H1 (cell line): ENCODE results near the gene SGCD. TPM values are rescaled to one million over a fixed set of nuclear protein-coding genes. Genes with fewer than 3 reads are reported as not detected.

Source experiments
- CTCF ChIA-PET: fragments of 300-600 bp; sonication (Branson Sonifier 250); formaldehyde crosslinking; loops from one replicate; lab custom pipeline; 2021; ENCODE audit not compliant: partially characterized antibody; lab: Charles Lee
- POLR2A ChIA-PET: fragments of 300-600 bp; sonication (Branson Sonifier 250); formaldehyde crosslinking; loops from one replicate; lab custom pipeline; 2021; ENCODE audit warnings: inconsistent platforms; ENCODE audit not compliant: partially characterized antibody; lab: Charles Lee
- DNase-seq, 2 experiments: peaks; one replicate each; pipeline versions ENCODE4 v3.0.0 to v3.0.0-alpha.2; 2010 to 2022; ENCODE audit warnings: low spot score in 2 of 2, low read depth in 1 of 2, mixed read lengths in 1 of 2
- FAIRE-seq: peaks from 2 replicates; lab custom pipeline; 2011; peaks lifted over from hg19 to GRCh38; lab: Jason Lieb, UNC
- H2AFZ ChIP-seq: 2 replicates; pipeline ENCODE4 v1.8.1; 2012; ENCODE audit warnings: low read length, inconsistent platforms
- H2AK5ac ChIP-seq: 2 replicates; pipeline ENCODE4 v1.6.1; 2013; ENCODE audit warnings: low read depth, low read length
- H2BK120ac ChIP-seq: replicated peaks from 2 replicates; pipeline ENCODE3; 2013; ENCODE audit warnings: low read depth, low read length, inconsistent platforms
- H2BK12ac ChIP-seq: 2 replicates; pipeline ENCODE4 v1.6.1; 2013; ENCODE audit warnings: low read depth, low read length
- H2BK15ac ChIP-seq: 2 replicates; pipeline ENCODE4 v1.6.1; 2013; ENCODE audit warnings: low read length
- H2BK20ac ChIP-seq: 2 replicates; pipeline ENCODE4 v1.6.1; 2013; ENCODE audit warnings: low read length
- H2BK5ac ChIP-seq: 2 replicates; pipeline ENCODE4 v1.6.1; 2013; ENCODE audit warnings: low read depth, low read length
- H3K14ac ChIP-seq: 2 replicates; pipeline ENCODE4 v1.6.1; 2013; ENCODE audit warnings: inconsistent platforms; ENCODE audit not compliant: insufficient read length
- H3K18ac ChIP-seq: 2 replicates; pipeline ENCODE4 v1.6.1; 2013; ENCODE audit warnings: low read length; ENCODE audit errors: extremely low read depth
- H3K23ac ChIP-seq: 2 replicates; pipeline ENCODE4 v1.6.1; 2013; ENCODE audit warnings: inconsistent platforms; ENCODE audit not compliant: insufficient read length
- H3K23me2 ChIP-seq: 2 replicates; pipeline ENCODE4 v1.6.1; 2013; ENCODE audit warnings: low read depth, low read length
- H3K27ac ChIP-seq: 2 replicates; pipeline ENCODE4 v1.6.1; 2011; ENCODE audit warnings: low read depth, low read length, inconsistent platforms
- H3K27me3 ChIP-seq, 4 experiments: replicated peaks in 1 of 4; 1 replicate in 1 of 4; 2 replicates in 3 of 4; pipeline versions ENCODE4 v1.6.1 to v1.8.1; 2011 to 2013; ENCODE audit warnings: low read length in 3 of 4, mild to moderate bottlenecking in 3 of 4, inconsistent platforms in 2 of 4, mixed read lengths in 2 of 4, moderate library complexity in 1 of 4; ENCODE audit not compliant: control insufficient read depth in 3 of 4, insufficient read depth in 3 of 4; ENCODE audit errors: extremely low read depth in 1 of 4
- H3K36me3 ChIP-seq, 4 experiments: 2 replicates each; pipeline versions ENCODE4 v1.6.1 to v1.8.1; 2011 to 2013; ENCODE audit warnings: mild to moderate bottlenecking in 4 of 4, low read length in 3 of 4, moderate library complexity in 2 of 4, control low read depth in 1 of 4, inconsistent platforms in 1 of 4; ENCODE audit not compliant: insufficient read depth in 4 of 4, control insufficient read depth in 2 of 4
- H3K4ac ChIP-seq: replicated peaks from 2 replicates; pipeline ENCODE3; 2013; ENCODE audit warnings: low read length, low read depth, mixed read lengths, inconsistent platforms; ENCODE audit not compliant: insufficient read length
- H3K4me1 ChIP-seq, 4 experiments: replicated peaks in 1 of 4; 1 replicate in 1 of 4; 2 replicates in 3 of 4; pipeline versions ENCODE4 v1.6.1 to v1.8.1; 2011 to 2013; ENCODE audit warnings: low read length in 3 of 4, inconsistent platforms in 2 of 4, mixed read lengths in 1 of 4; ENCODE audit not compliant: insufficient read depth in 4 of 4, control insufficient read depth in 3 of 4
- H3K4me2 ChIP-seq, 2 experiments: 2 replicates each; pipeline versions ENCODE4 v1.6.1 to v1.8.1; 2011 to 2013; ENCODE audit warnings: low read depth in 2 of 2, low read length in 2 of 2, control low read depth in 1 of 2, inconsistent platforms in 1 of 2, mild to moderate bottlenecking in 1 of 2; ENCODE audit not compliant: insufficient read depth in 1 of 2
- H3K4me3 ChIP-seq, 4 experiments: fragments of 200-600, 300-600 bp in 1 of 4; sonication (generic), shearing (Covaris generic), sonication (Bioruptor Twin) in 1 of 4; 2 replicates each; pipeline versions ENCODE4 v1.5.1 to v1.8.1; 2011 to 2016; ENCODE audit warnings: low read length in 4 of 4, low read depth in 3 of 4, control low read depth in 2 of 4, inconsistent platforms in 2 of 4, mild to moderate bottlenecking in 2 of 4, mixed read lengths in 1 of 4, moderate library complexity in 1 of 4; ENCODE audit not compliant: insufficient read depth in 2 of 4; ENCODE audit errors: extremely low read depth in 1 of 4
- H3K56ac ChIP-seq: replicated peaks from 2 replicates; pipeline ENCODE3; 2013; ENCODE audit warnings: low read depth, mild to moderate bottlenecking, mixed read lengths, low read length, inconsistent platforms; ENCODE audit not compliant: insufficient read length
- H3K79me1 ChIP-seq: 2 replicates; pipeline ENCODE4 v1.6.1; 2013; ENCODE audit warnings: low read depth, low read length, control low read depth
- H3K79me2 ChIP-seq, 2 experiments: 2 replicates each; pipeline versions ENCODE4 v1.6.1 to v1.8.1; 2012 to 2013; ENCODE audit warnings: low read length in 2 of 2, mild to moderate bottlenecking in 2 of 2, inconsistent platforms in 1 of 2; ENCODE audit not compliant: insufficient read depth in 2 of 2, control insufficient read depth in 1 of 2
- H3K9ac ChIP-seq, 4 experiments: replicated peaks in 1 of 4; 1 replicate in 1 of 4; 2 replicates in 3 of 4; pipeline versions ENCODE4 v1.6.1 to v1.8.1; 2011 to 2013; ENCODE audit warnings: low read depth in 3 of 4, low read length in 3 of 4, control low read depth in 2 of 4, mild to moderate bottlenecking in 2 of 4, moderate library complexity in 2 of 4, inconsistent platforms in 1 of 4; ENCODE audit errors: extremely low read depth in 1 of 4
- H3K9me3 ChIP-seq, 2 experiments: 2 replicates each; pipeline versions ENCODE4 v1.6.1 to v1.8.1; 2012 to 2013; ENCODE audit warnings: mild to moderate bottlenecking in 2 of 2, moderate library complexity in 2 of 2, control low read depth in 1 of 2, inconsistent platforms in 1 of 2, low read depth in 1 of 2, low read length in 1 of 2, mixed read lengths in 1 of 2; ENCODE audit not compliant: insufficient read depth in 2 of 2
- H4K20me1 ChIP-seq, 2 experiments: replicated peaks in 1 of 2; 2 replicates each; pipeline versions ENCODE3 to v1.8.1; 2011 to 2013; ENCODE audit warnings: inconsistent platforms in 2 of 2, low read length in 2 of 2, mild to moderate bottlenecking in 1 of 2; ENCODE audit not compliant: insufficient read depth in 2 of 2, control insufficient read depth in 1 of 2
- H4K5ac ChIP-seq: 2 replicates; pipeline ENCODE4 v1.6.1; 2013; ENCODE audit warnings: low read length, low read depth, mixed read lengths, inconsistent platforms; ENCODE audit not compliant: insufficient read length
- H4K8ac ChIP-seq: 2 replicates; pipeline ENCODE4 v1.8.0; 2013; ENCODE audit warnings: mild to moderate bottlenecking, moderate library complexity, low read length, inconsistent platforms; ENCODE audit not compliant: insufficient read depth; ENCODE audit errors: extremely low read depth
- H4K91ac ChIP-seq: replicated peaks from 2 replicates; pipeline ENCODE3; 2013; ENCODE audit warnings: low read length, mixed read lengths, inconsistent platforms; ENCODE audit not compliant: insufficient read length
- BCL11A ChIP-seq, 2 experiments: IDR thresholded peaks; one replicate each; pipeline ENCODE4 v1.6.1; 2011; ENCODE audit warnings: low read depth in 2 of 2, low read length in 2 of 2, mild to moderate bottlenecking in 2 of 2
- CBX8 ChIP-seq: fragments of 300-800, 300-1000 bp; sonication (generic); IDR thresholded peaks from 2 replicates; pipeline ENCODE4 v1.7.1; 2016; ENCODE audit warnings: low read depth, low read length, borderline replicate concordance
- CHD2 ChIP-seq: IDR thresholded peaks from 2 replicates; pipeline ENCODE4 v1.6.1; 2012; ENCODE audit warnings: low read length, improper control_type of control experiment
- CREB1 ChIP-seq: IDR thresholded peaks from 2 replicates; pipeline ENCODE4 v1.6.1; 2012; ENCODE audit warnings: inconsistent platforms
- CTBP2 ChIP-seq: IDR thresholded peaks from 2 replicates; pipeline ENCODE4 v1.7.0; 2011; ENCODE audit warnings: borderline replicate concordance, mild to moderate bottlenecking, moderate library complexity, mixed read lengths, low read length; ENCODE audit not compliant: insufficient read depth, insufficient read length
- KDM4A ChIP-seq: IDR thresholded peaks from one replicate; pipeline ENCODE4 v1.7.1; 2012; ENCODE audit warnings: low read depth, mild to moderate bottlenecking, moderate library complexity, low read length, inconsistent platforms; ENCODE audit not compliant: severe bottlenecking
- RFX5 ChIP-seq: IDR thresholded peaks from 2 replicates; pipeline ENCODE4 v1.6.1; 2011; ENCODE audit warnings: low read depth, low read length, improper control_type of control experiment, borderline replicate concordance
- SIX5 ChIP-seq: IDR thresholded peaks from 2 replicates; pipeline ENCODE4 v1.6.1; 2011; ENCODE audit warnings: mild to moderate bottlenecking, low read depth, low read length
- SUZ12 ChIP-seq: fragments of 200-600 bp; sonication (generic); IDR thresholded peaks from 2 replicates; pipeline ENCODE4 v1.6.1; 2012; ENCODE audit warnings: mild to moderate bottlenecking, inconsistent platforms, low read length, moderate library complexity, mixed read lengths
- TCF12 ChIP-seq: IDR thresholded peaks from 2 replicates; pipeline ENCODE4 v1.6.1; 2011; ENCODE audit warnings: low read depth, mild to moderate bottlenecking, low read length
- YY1 ChIP-seq: IDR thresholded peaks from 2 replicates; pipeline ENCODE4 v1.6.1; 2011; ENCODE audit warnings: low read depth, mild to moderate bottlenecking, low read length
- ZNF274 ChIP-seq: IDR thresholded peaks from 2 replicates; pipeline ENCODE4 v1.7.0; 2012; ENCODE audit warnings: low read length, borderline replicate concordance; ENCODE audit errors: extremely low read depth
- polyA plus RNA-seq, 7 experiments: library from polyadenylated mRNA; depleted of rRNA in 3 of 7; stranded (reverse) in 5 of 7; unstranded in 2 of 7; fragments of >200 nt in 5 of 7; fragments of 200-250 nt in 2 of 7; gene quantifications; 1 replicate in 5 of 7; 2 replicates in 1 of 7; 4 replicates in 1 of 7; pipeline versions ENCODE4 v1.2.1 to v1.2.3, GENCODE V29; 2011 to 2013; ENCODE audit warnings: missing spikeins in 2 of 7, mixed read lengths in 2 of 7
- total RNA-seq: library from RNA; stranded (reverse); fragmentation: NEBNext Ultra II Directional; extraction: Animal tissue kit (Norgen Biotek cat#: 25700); gene quantifications from 2 replicates; pipeline ENCODE4 v1.2.1, GENCODE V29; 2021
- TF ChIP-seq, protein P1 (sequence below): IDR thresholded peaks from 2 replicates; pipeline ENCODE4 v1.6.1; 2012; ENCODE audit warnings: low read length, inconsistent platforms

The SGCD gene
- total and polyA plus RNA-seq, 2 of the 8 experiments (the other 6 are each of a cell fraction or from before 2014, with no cell fraction given), result 0.04 to 0.08 TPM

DNA sequence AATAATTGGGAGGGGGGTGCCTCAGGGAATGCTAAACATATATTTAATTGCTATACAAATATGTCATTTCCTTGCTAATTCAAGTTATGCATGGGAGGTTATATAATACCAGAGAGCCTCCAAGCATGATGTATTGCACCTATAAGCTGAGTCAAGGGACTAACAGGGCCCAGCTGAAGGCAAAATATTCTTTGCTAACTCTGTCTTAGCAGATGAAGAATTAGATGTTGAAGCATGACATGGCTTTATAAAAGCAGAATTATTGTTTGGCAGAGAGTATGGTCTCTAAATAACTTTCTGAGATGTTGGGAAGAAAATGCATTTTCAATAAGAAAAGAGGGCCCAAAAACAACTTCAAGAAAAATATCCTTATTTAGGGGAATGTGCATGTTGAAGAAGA lies 60.4 kb downstream of the SGCD start:
- Histone ChIP-seq H3K4ac (no peak overlapping the region), H3K23me2 (no peaks in the 10 kb centered on the region), H3K79me2 (no peaks in the 10 kb centered on the region), H3K4me2 (no peak overlapping the region), H2BK15ac (no peak overlapping the region), H3K4me3 (no peak overlapping the region), H2BK120ac (no peak overlapping the region), H4K5ac (no peak overlapping the region), H3K23ac (no peak overlapping the region), H3K9me3 (no peaks in the 10 kb centered on the region), H2BK20ac (no peak overlapping the region), H3K56ac (no peak overlapping the region), H3K18ac (no peak overlapping the region), H4K8ac (no peak overlapping the region), H3K27me3 (no peaks in the 10 kb centered on the region), H4K91ac (no peak overlapping the region), H2BK5ac (no peak overlapping the region), H3K14ac (no peak overlapping the region), H2AK5ac (no peak overlapping the region), H2BK12ac (no peak overlapping the region), H3K79me1 (no peaks in the 10 kb centered on the region), H4K20me1 (no peaks in the 10 kb centered on the region), H3K9ac (no peak overlapping the region), H3K36me3 (no peaks in the 10 kb centered on the region), H2AFZ (no peak overlapping the region), H3K4me1 (no peaks in the 10 kb centered on the region), H3K27ac (no peak overlapping the region)
- ChIA-PET POLR2A (no interaction called here), CTCF (no interaction called here)
- FAIRE-seq (no peak), DNase-seq (no peak)
- TF ChIP-seq CREB1 (no peak), ZNF274 (no peak), CTBP2 (no peak), KDM4A (no peak), CHD2 (no peak), SIX5 (no peak), BCL11A (IDR thresholded peaks at IDR 0.05; ENCODE audit: low read depth in 2 of 2, low read length in 2 of 2) (no peak), RFX5 (no peak), CBX8 (no peak), TCF12 (no peak), YY1 (no peak), SUZ12 (no peak)
- TF ChIP-seq, protein P1, sequence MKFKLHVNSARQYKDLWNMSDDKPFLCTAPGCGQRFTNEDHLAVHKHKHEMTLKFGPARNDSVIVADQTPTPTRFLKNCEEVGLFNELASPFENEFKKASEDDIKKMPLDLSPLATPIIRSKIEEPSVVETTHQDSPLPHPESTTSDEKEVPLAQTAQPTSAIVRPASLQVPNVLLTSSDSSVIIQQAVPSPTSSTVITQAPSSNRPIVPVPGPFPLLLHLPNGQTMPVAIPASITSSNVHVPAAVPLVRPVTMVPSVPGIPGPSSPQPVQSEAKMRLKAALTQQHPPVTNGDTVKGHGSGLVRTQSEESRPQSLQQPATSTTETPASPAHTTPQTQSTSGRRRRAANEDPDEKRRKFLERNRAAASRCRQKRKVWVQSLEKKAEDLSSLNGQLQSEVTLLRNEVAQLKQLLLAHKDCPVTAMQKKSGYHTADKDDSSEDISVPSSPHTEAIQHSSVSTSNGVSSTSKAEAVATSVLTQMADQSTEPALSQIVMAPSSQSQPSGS, result no peak
